ENCODE data around the gene KDM4D. TPM values are rescaled to one million over a fixed set of nuclear protein-coding genes. Genes with fewer than 3 reads are reported as not detected.
A peak's percentile ranks its signal among the peaks of the same experiment; 100 is the strongest.

KDM4D gene
- polyA plus RNA-seq, 1 of the 3 experiments (the other 2 are of a cell fraction): 1.2 TPM

- POLR2A ChIA-PET: no interaction called here
- no peaks in the 10 kb centered on the region for H3K27me3 ChIP-seq (ENCODE audit: insufficient read depth)
- H2AFZ ChIP-seq (ENCODE audit: low read depth): no peak overlapping the region
- no peak overlapping the region for H3K4me3 ChIP-seq (ENCODE audit: low read depth in 2 of 2, low read length in 1 of 2)
- 67% methylated on average over 7 of the region's 7 CpGs for WGBS (ENCODE audit: low lambda C conversion rate)
- peaks cover 22% of the 10 kb centered on the region for H3F3A ChIP-seq (replicated peaks; ENCODE audit: insufficient read depth)
- no peaks in the 10 kb centered on the region for H3K9me2 ChIP-seq
- H3K9me3 ChIP-seq: no peaks in the 10 kb centered on the region
- H3K9ac ChIP-seq: no peak overlapping the region
- no peaks in the 10 kb centered on the region for H3K36me3 ChIP-seq (replicated peaks in 1 of 2; ENCODE audit: control insufficient read depth in 1 of 2, insufficient read depth in 2 of 2, low read length in 1 of 2)
- H3K27ac ChIP-seq (ENCODE audit: low read depth in 2 of 2, low read length in 1 of 2): peak overlapping the region; percentile 87 to 89
- H3K4me2 ChIP-seq: no peak overlapping the region
- TF ChIP-seq TCF12 (IDR thresholded peaks at IDR 0.05) (no peak), NRF1 (IDR thresholded peaks at IDR 0.05; ENCODE audit: low read depth, low read length) (no peak), RXRA (IDR thresholded peaks at IDR 0.05; ENCODE audit: borderline replicate concordance, low read depth) (no peak), MXI1 (IDR thresholded peaks at IDR 0.05; ENCODE audit: low read depth, low read length) (no peak), USF1 (IDR thresholded peaks at IDR 0.05; ENCODE audit: borderline replicate concordance, low read depth) (no peak), CHD2 (IDR thresholded peaks at IDR 0.05; ENCODE audit: low read length, partially characterized antibody) (no peak), PBX3 (IDR thresholded peaks at IDR 0.05) (no peak), YY1 (IDR thresholded peaks at IDR 0.05; ENCODE audit: low read depth) (no peak), CTCF (IDR thresholded peaks at IDR 0.05) (no peak), NFIC (IDR thresholded peaks at IDR 0.05; ENCODE audit: borderline replicate concordance) (no peak), SIN3A (IDR thresholded peaks at IDR 0.05; ENCODE audit: borderline replicate concordance, low read depth, low read length) (no peak), EZH2phosphoT487 (IDR thresholded peaks at IDR 0.05; ENCODE audit: borderline replicate concordance, low read depth) (no peak), RAD21 (IDR thresholded peaks at IDR 0.05; ENCODE audit: low read length) (no peak), TAF1 (IDR thresholded peaks at IDR 0.05; ENCODE audit: borderline replicate concordance, low read depth, low read length) (no peak), POLR2AphosphoS5 (IDR thresholded peaks at IDR 0.05; ENCODE audit: low read depth, low read length) (no peak)
- H3K79me2 ChIP-seq (ENCODE audit: insufficient read depth): no peaks in the 10 kb centered on the region
- no peak for DNase-seq
- no peaks in the 10 kb centered on the region for H4K20me1 ChIP-seq (ENCODE audit: insufficient read depth)
- CTCF ChIA-PET: interaction anchor here (0.6 to 1.7 kb wide), 4 partner anchors 8 to 819 kb away, joined by 3 to 4 read pairs (median 4); no protein-coding TSS in a partner anchor
- H3K4me1 ChIP-seq (ENCODE audit: control insufficient read depth in 1 of 2, insufficient read depth in 2 of 2, low read depth in 1 of 2, low read length in 1 of 2): peaks cover 28 to 48% of the 10 kb centered on the region in 2 experiments
These were observed 47.9 kb upstream of the KDM4D start for GRCh38 chr11:94925422-94926270.

Data from SK-N-SH (cell line).